ENCODE results near the gene ZNF343.

The ZNF343 gene

GRCh38 chr20:2485661-2486060 lies 23.1 kb downstream of the ZNF343 start:
- no peak overlapping the region for H4K12ac ChIP-seq (ENCODE audit: low read depth, low read length)
- no peaks in the 10 kb centered on the region for H3K79me1 ChIP-seq (ENCODE audit: low read length)
- H3K36me3 ChIP-seq (ENCODE audit: control insufficient read depth in 1 of 2, insufficient read depth in 2 of 2, low read length in 2 of 2) = peaks cover 8 to 26% of the 10 kb centered on the region in 2 experiments
- H3K9ac ChIP-seq (ENCODE audit: low read length) = no peak overlapping the region
- no peak overlapping the region for H3K14ac ChIP-seq (ENCODE audit: low read length)
- H3K4me2 ChIP-seq (ENCODE audit: low read length) = no peak overlapping the region
- no peaks in the 10 kb centered on the region for H3K4me1 ChIP-seq (ENCODE audit: control insufficient read depth in 1 of 2, insufficient read depth in 2 of 2, low read length in 2 of 2)
- no peaks in the 10 kb centered on the region for H3K27me3 ChIP-seq (ENCODE audit: insufficient read depth, low read length)
- no peak for DNase-seq
- no peak overlapping the region for H3K4ac ChIP-seq (ENCODE audit: low read depth, low read length)
- no CpG with 5 or more reads among the region's 4 CpGs for WGBS (ENCODE audit: extremely low coverage, insufficient coverage, insufficient read length)
- H4K91ac ChIP-seq (ENCODE audit: low read depth, low read length) = no peak overlapping the region
- no peak overlapping the region for H3K18ac ChIP-seq (ENCODE audit: low read length)
- no peak overlapping the region for H4K8ac ChIP-seq (ENCODE audit: low read depth, low read length)
- no peak overlapping the region for H2AK5ac ChIP-seq (ENCODE audit: low read length)
- no peak overlapping the region for H3K4me3 ChIP-seq (ENCODE audit: low read depth, low read length)
- H3K9me3 ChIP-seq (ENCODE audit: insufficient read depth, low read depth, low read length) = no peaks in the 10 kb centered on the region
- no peak overlapping the region for H2BK120ac ChIP-seq (ENCODE audit: insufficient read depth, low read length, poor library complexity)
- no peak overlapping the region for H2BK12ac ChIP-seq (ENCODE audit: low read length)
- H3K23ac ChIP-seq (ENCODE audit: low read length) = no peak overlapping the region
- H2BK5ac ChIP-seq (ENCODE audit: low read depth, low read length, poor library complexity) = no peak overlapping the region
- no peaks in the 10 kb centered on the region for H3K79me2 ChIP-seq (ENCODE audit: control insufficient read depth, insufficient read depth, low read length, poor library complexity)
- H3K27ac ChIP-seq (ENCODE audit: low read depth, low read length) = no peak overlapping the region
- H2AFZ ChIP-seq (ENCODE audit: insufficient read depth, low read length, poor library complexity) = no peak overlapping the region

GRCh38 chr20:2485080-2485479 lies 23.6 kb downstream of the ZNF343 start:
- no CpG with 5 or more reads among the region's 2 CpGs for WGBS (ENCODE audit: extremely low coverage, insufficient coverage, insufficient read length)
- H3K4me1 ChIP-seq (ENCODE audit: control insufficient read depth in 1 of 2, insufficient read depth in 2 of 2, low read length in 2 of 2) = no peaks in the 10 kb centered on the region

GRCh38 chr20:2483504-2483903 lies 25.2 kb downstream of the ZNF343 start:
- no peak overlapping the region for H4K12ac ChIP-seq (ENCODE audit: low read depth, low read length)
- no peaks in the 10 kb centered on the region for H3K9me3 ChIP-seq (ENCODE audit: insufficient read depth, low read depth, low read length)
- H3K4ac ChIP-seq (ENCODE audit: low read depth, low read length) = no peak overlapping the region
- no peak overlapping the region for H3K27ac ChIP-seq (ENCODE audit: low read depth, low read length)
- peaks cover 8 to 26% of the 10 kb centered on the region in 2 experiments for H3K36me3 ChIP-seq (ENCODE audit: control insufficient read depth in 1 of 2, insufficient read depth in 2 of 2, low read length in 2 of 2)
- no peak overlapping the region for H3K4me2 ChIP-seq (ENCODE audit: low read length)
- no peak overlapping the region for H4K91ac ChIP-seq (ENCODE audit: low read depth, low read length)
- H3K14ac ChIP-seq (ENCODE audit: low read length) = no peak overlapping the region
- no peaks in the 10 kb centered on the region for H3K4me1 ChIP-seq (ENCODE audit: control insufficient read depth in 1 of 2, insufficient read depth in 2 of 2, low read length in 2 of 2)
- no peaks in the 10 kb centered on the region for H3K79me1 ChIP-seq (ENCODE audit: low read length)
- no peak overlapping the region for H4K8ac ChIP-seq (ENCODE audit: low read depth, low read length)
- H2BK12ac ChIP-seq (ENCODE audit: low read length) = no peak overlapping the region
- no peak overlapping the region for H2AFZ ChIP-seq (ENCODE audit: insufficient read depth, low read length, poor library complexity)
- H3K79me2 ChIP-seq (ENCODE audit: control insufficient read depth, insufficient read depth, low read length, poor library complexity) = no peaks in the 10 kb centered on the region
- no peak overlapping the region for H3K18ac ChIP-seq (ENCODE audit: low read length)
- no peak overlapping the region for H3K4me3 ChIP-seq (ENCODE audit: low read depth, low read length)
- H3K23ac ChIP-seq (ENCODE audit: low read length) = no peak overlapping the region
- no peak overlapping the region for H2BK5ac ChIP-seq (ENCODE audit: low read depth, low read length, poor library complexity)
- H2AK5ac ChIP-seq (ENCODE audit: low read length) = no peak overlapping the region
- WGBS (ENCODE audit: extremely low coverage, insufficient coverage, insufficient read length) = no CpG with 5 or more reads among the region's 12 CpGs
- DNase-seq = no peak
- no peak overlapping the region for H2BK120ac ChIP-seq (ENCODE audit: insufficient read depth, low read length, poor library complexity)
- no peak overlapping the region for H3K9ac ChIP-seq (ENCODE audit: low read length)
- H3K27me3 ChIP-seq (ENCODE audit: insufficient read depth, low read length) = no peaks in the 10 kb centered on the region

More at GRCh38 chr20:2485080-2485479, 23.6 kb downstream of the ZNF343 start:
- Histone ChIP-seq H3K9me3 (ENCODE audit: insufficient read depth, low read depth, low read length) (no peaks in the 10 kb centered on the region), H2AFZ (ENCODE audit: insufficient read depth, low read length, poor library complexity) (no peak overlapping the region), H3K79me2 (ENCODE audit: control insufficient read depth, insufficient read depth, low read length, poor library complexity) (no peaks in the 10 kb centered on the region), H3K36me3 (ENCODE audit: control insufficient read depth in 1 of 2, insufficient read depth in 2 of 2, low read length in 2 of 2) (peaks cover 8 to 26% of the 10 kb centered on the region in 2 experiments), H3K79me1 (ENCODE audit: low read length) (no peaks in the 10 kb centered on the region), H2BK5ac (ENCODE audit: low read depth, low read length, poor library complexity) (no peak overlapping the region), H4K8ac (ENCODE audit: low read depth, low read length) (no peak overlapping the region), H3K27ac (ENCODE audit: low read depth, low read length) (no peak overlapping the region), H2BK120ac (ENCODE audit: insufficient read depth, low read length, poor library complexity) (no peak overlapping the region), H3K18ac (ENCODE audit: low read length) (no peak overlapping the region), H3K9ac (ENCODE audit: low read length) (no peak overlapping the region), H3K4me2 (ENCODE audit: low read length) (no peak overlapping the region), H2BK12ac (ENCODE audit: low read length) (no peak overlapping the region), H3K27me3 (ENCODE audit: insufficient read depth, low read length) (no peaks in the 10 kb centered on the region), H2AK5ac (ENCODE audit: low read length) (no peak overlapping the region), H3K4ac (ENCODE audit: low read depth, low read length) (no peak overlapping the region), H3K23ac (ENCODE audit: low read length) (no peak overlapping the region), H4K12ac (ENCODE audit: low read depth, low read length) (no peak overlapping the region), H4K91ac (ENCODE audit: low read depth, low read length) (no peak overlapping the region), H3K14ac (ENCODE audit: low read length) (no peak overlapping the region), H3K4me3 (ENCODE audit: low read depth, low read length) (no peak overlapping the region)
- no peak for DNase-seq

- Histone ChIP-seq H2BK5ac (ENCODE audit: low read depth, low read length, poor library complexity) (no peak overlapping the region), H3K9me3 (ENCODE audit: insufficient read depth, low read depth, low read length) (no peaks in the 10 kb centered on the region), H3K9ac (ENCODE audit: low read length) (no peak overlapping the region), H3K4me2 (ENCODE audit: low read length) (no peak overlapping the region), H4K12ac (ENCODE audit: low read depth, low read length) (no peak overlapping the region), H4K91ac (ENCODE audit: low read depth, low read length) (no peak overlapping the region), H2AK5ac (ENCODE audit: low read length) (no peak overlapping the region), H3K36me3 (ENCODE audit: control insufficient read depth in 1 of 2, insufficient read depth in 2 of 2, low read length in 2 of 2) (peaks cover 7 to 23% of the 10 kb centered on the region in 2 experiments), H3K4me3 (ENCODE audit: low read depth, low read length) (no peak overlapping the region), H3K4ac (ENCODE audit: low read depth, low read length) (no peak overlapping the region), H4K8ac (ENCODE audit: low read depth, low read length) (no peak overlapping the region), H3K14ac (ENCODE audit: low read length) (no peak overlapping the region), H3K79me2 (ENCODE audit: control insufficient read depth, insufficient read depth, low read length, poor library complexity) (no peaks in the 10 kb centered on the region), H3K27me3 (ENCODE audit: insufficient read depth, low read length) (no peaks in the 10 kb centered on the region), H2AFZ (ENCODE audit: insufficient read depth, low read length, poor library complexity) (no peak overlapping the region), H3K79me1 (ENCODE audit: low read length) (no peaks in the 10 kb centered on the region), H3K18ac (ENCODE audit: low read length) (no peak overlapping the region), H2BK12ac (ENCODE audit: low read length) (no peak overlapping the region), H3K23ac (ENCODE audit: low read length) (no peak overlapping the region), H2BK120ac (ENCODE audit: insufficient read depth, low read length, poor library complexity) (no peak overlapping the region), H3K27ac (ENCODE audit: low read depth, low read length) (no peak overlapping the region), H3K4me1 (ENCODE audit: control insufficient read depth in 1 of 2, insufficient read depth in 2 of 2, low read length in 2 of 2) (no peaks in the 10 kb centered on the region)
- whole genome bisulfite sequencing (ENCODE audit: extremely low coverage, insufficient coverage, insufficient read length) = no CpG with 5 or more reads among the region's 2 CpGs
- no peak for DNase-seq
Measured at GRCh38 chr20:2480381-2480780, 28.3 kb downstream of the ZNF343 start.

Data from trophoblast cell (in vitro differentiated cells and primary cell).